HG02840 (cell line): ENCODE results near the gene LPAR1.

ENCODE experiments used
- ATAC-seq: cut with Tn5 transposase; IDR thresholded peaks from one replicate; pipeline ENCODE4 v1.9.1; 2021; ENCODE audit warnings: mild to moderate bottlenecking, moderate library complexity, moderate number of reproducible peaks; ENCODE audit not compliant: unreplicated experiment, low FRiP score

Gene LPAR1

DNA sequence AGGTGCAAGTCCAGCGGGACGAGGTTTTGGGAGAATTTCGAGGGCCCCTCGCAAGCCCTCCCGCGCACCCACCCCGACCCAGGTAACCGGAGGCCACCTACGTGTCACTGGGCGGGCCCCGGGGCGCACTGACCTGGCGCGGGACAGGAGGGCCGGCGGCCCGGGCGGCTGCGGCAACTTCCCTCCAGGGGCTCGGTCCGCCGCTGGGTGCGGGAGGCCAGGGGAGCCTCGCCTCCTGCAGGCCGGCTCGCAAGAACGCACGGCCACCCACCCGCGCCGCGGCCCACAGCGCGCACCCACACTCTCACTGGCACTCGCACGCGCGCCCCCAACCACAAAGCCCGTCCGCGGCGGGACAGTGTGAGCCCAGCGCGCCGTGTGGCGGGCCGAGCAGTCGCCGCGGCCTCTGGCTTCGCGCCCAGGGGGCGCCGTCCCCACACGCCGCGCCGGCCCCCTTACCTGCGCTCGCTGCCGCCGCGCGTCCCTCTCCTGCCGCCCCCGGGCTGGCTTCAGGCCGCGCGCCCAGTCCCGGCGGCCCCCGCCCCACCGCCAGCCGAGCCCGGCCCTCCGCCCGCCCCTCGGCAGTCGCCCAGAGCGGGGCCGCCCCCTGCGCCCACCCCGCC is 451 bp downstream of the LPAR1 start:
- no peak for ATAC-seq

DNA sequence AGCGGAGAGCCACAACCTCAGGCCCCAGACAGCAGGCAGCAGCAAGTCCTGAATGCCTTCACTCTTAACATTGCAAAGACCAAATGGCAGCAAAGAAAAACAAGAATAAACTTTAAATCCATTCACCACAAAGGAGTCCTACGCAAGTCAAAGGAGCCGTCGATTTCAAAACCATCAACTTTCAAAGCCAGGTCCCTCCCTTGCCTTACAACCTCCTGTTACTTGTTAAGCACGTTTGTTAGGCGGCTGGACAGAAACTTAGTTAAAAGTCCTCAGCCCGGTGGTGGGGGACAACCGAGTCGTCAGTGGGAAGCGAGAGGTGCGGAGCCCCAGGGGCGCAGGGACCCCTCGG is 938 bp downstream of the LPAR1 start:
- ATAC-seq, result no peak

DNA sequence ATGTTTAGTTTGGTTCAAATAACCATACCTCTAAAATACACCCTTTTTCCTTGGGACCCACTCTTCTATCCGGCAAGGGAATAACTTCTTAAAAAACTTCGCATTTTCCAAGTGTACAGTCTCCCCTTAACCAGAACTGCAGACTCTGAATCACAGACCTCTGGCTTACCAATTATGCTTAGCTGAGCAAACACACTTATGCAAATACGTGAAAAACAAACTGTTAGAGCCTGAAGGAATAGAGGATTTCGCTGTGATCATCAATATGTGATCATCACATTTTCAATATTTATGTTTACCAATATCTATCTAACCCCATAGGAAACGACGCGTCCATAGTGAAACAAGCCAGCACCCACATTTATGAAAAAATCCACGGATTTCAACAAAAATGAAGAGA is 1.3 kb downstream of the LPAR1 start:
- ATAC-seq, result no peak

DNA sequence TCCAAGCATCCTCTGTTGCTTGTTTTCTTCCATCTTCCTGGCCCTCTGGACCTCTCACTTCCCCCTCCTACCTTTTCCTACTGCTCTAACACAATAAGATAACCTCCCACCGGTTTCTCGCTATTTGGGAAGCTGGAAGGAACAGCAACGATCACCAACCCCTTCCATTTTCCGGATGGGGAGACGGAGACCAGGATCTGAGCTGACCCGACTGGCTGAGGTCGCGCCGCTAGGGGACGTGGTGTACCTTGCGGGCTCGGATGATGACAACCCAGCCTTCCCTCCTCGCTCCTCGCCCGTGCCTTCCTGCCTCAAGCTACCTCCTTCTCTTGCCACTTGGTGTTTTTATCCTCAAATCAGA is 1.9 kb downstream of the LPAR1 start:
- no peak for ATAC-seq

DNA sequence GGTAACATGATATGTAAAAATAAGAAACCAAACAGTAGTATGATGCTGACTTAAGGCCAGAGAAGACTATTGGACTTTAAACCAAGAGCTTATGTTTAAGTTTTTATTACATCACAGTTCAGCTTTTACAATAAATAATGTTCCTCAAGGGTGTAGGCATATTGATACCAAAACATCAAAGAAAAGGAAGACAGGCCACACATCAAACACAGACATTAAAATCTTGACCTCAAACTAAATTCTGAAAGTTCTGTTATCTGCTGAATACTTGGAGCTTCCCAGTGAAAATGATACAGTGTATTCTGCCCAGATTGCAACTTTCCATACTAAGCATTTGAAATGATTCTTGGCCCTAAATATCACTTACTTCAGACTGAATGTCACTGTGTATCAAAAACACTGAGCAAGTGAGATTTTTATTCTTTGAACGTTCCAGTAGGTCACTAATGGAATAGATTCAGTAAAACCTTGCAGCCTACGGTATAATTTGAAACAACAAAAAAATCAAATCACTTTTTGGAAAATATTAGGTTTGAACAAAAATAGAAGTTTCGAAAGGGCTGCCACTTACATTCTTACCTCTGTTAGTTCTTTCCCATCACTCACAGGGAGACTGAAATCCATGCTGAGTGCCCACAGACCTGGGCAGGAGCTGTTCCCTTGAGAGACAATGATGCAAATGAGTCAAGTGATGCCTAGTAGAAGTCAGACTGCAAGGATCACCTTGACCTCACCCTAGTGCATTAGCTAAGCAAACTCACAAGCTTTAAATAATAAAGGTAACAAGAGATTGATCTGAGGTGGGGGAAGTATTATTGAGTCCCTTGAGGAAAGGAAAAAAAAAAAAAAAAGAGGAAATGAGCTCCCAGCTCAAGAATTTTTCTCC is 2.5 kb downstream of the LPAR1 start:
- ATAC-seq, result no peak

DNA sequence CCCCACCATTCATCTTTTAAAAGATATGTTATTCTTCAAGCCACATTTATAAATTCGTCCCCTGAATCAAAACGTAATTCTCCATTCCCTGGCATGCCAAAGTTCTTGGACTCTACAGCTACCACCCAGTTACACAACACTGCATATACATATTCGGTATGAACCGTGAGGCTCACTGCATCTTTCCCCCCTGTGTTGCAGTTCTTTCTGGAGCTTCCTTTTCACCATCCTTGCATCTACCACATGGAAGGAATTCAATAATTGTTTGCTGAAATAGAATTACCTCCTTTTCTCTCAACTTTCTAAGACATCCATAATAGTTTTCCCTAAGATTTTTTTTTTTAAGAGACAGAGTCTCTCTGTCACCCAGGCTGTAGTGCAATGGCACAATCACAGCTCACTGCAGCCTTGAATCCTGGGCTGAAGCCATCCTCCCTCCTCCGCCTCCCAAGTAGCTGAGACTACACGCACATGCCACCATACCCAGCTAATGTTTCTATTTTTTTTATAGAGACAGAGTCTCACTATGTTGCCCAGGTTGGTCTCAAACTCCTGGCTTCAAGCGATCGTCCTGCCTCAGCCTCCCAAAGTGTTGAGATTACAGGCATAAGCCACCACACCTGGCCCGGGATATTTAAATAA is 3.3 kb downstream of the LPAR1 start:
- no peak for ATAC-seq

DNA sequence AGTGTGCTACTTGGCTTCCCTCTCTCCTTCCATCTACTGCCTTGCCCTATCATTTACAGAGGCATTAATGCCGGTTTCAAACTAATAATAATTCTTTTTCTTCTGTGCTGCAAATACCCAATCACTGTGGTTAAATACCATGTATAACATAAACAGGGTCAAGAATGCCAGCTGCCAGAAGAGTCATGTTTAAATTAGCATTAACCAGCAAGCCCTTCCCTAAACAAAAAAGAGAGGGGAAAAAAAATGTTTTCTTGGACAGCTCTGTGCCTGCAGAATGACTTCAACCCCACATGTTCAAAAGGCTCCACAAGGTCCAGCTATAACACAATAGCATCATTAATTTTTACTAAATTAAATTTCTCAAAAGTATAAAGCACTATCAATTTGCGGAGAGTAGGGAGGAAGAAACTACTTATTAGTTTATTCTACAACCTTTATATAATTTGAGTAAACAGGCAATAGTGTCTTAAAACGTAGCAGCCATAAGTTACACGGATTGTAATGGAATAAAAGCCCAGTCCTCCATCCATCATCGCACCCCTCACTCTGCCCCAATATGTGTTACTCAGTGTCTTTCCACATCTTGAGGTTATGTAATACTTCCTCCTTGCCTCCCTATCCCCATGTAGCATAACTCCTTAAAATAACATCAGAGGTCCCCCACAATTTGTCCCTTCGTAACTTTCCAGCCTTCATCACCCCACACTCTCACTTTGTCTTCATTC is 3.9 kb downstream of the LPAR1 start:
- ATAC-seq, result no peak

DNA sequence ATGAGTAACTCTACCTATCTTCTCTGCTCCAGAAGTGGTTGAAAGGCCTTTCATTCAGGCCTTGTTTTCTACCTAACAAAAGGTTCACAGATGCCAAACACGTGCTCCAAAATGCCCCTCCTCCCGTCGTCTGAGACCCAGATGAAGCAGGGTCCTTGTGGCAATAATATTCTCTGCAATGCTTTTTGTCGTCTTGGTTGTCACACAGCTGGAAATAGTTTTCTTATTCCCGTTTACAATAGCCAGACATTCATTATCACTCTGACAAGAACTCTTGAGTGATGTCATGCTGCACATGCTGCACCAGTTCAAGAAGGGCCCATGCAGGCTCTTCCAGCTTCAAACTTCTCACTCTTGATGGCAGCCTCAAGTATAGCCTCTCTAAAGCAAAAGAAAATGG is 7.8 kb downstream of the LPAR1 start:
- no peak for ATAC-seq

DNA sequence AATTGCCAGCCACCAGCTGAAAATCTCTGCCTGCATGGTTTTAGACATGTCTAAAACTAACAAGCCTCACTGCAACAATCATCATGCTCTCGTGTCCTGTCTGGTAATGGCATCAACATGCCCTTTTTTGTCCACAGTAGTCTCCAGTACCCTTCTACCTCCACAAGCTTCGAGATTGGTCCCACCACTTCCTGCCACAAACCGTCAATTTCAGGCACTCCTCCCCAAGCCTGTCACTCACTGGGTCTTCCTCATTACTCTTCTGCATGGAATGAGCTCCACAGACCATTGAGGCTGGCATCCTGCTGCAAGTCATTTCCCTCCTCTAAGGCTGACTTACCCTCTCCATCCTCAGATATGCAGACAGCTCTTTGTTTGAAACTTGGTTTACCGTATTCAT is 9.0 kb downstream of the LPAR1 start:
- ATAC-seq, result no peak

DNA sequence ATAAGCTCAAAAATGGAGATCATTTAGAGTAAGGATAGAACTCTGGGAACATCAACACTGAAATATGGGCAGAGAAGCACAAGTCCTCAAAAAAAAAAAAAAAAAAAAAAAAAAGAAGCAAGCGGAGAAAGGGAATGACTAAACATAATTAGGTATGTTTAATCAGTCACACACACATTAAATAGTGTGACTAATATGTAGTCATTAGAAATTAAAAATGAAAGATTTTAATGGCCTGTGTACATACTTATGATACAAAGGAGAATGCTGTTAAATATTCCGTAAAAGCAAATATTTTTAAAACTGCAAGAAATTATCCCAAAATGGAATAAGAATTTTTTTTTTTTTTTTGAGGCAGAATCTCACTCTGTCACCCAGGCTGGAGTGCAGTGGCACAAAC is 10.5 kb downstream of the LPAR1 start:
- no peak for ATAC-seq

DNA sequence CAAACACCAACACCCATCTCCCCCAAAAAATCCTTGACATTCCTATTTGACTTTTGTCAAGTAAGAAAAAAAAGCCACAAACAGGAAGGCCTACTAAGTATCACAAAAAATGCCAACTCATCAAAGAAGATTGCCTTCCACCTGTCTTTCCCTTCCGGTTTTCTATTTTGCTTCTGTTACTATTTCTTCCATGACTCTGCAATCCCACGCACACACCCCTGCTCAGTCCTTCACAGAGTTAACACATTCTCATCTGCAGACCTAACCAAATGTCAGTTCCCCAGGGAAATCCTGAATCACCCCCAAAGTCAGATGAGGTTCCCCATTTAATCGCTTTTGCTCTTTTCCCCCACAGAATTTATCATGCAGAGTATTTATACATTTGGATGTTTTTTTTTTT is 15.1 kb downstream of the LPAR1 start:
- no peak for ATAC-seq

DNA sequence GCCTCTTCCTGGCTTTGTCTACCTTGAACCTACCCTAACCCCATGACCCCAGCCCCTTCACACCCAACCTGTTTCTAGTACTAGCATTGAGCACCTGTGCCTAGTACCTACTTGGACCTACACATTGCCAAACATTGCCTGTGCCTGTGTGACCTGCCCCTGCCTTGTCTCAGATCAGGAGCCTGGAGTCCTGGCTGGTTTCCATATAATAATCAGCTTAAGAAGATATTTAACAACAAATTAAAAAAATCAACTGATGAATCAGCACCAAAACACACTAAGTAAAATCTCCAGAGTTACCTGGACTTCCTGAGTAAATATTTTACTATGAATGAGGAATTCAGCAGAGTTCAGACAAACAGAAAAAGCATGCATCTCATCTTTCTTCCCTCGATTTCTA is 17.7 kb downstream of the LPAR1 start:
- ATAC-seq, result no peak

DNA sequence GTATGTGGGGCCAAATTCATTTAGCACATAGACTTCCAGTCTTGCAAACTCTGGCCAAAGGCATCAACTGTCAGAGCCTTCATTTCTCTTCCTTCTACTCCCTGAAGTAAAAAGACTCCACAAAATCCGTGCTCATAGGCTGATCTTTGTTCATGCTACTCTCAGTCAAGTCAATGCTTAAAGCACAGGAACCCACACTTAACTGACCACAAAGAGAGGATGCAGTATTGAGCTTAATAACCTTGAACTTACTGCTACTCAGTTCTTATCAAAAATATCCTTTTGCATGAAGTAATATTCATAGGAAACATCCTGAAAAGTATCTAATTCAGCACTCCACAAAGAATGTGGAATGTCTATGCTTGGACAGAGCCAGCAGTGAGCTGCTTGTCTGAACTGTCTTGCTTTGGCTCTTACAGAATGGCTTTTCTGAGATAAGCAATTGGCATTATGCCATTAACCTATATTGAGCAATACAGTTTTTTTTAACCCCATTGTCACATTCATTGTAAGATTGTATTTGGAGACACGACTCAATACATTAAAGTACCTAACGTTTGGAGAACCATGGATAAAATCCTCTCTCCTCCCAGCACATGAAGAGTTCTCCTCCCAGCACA is 21.7 kb downstream of the LPAR1 start:
- no peak for ATAC-seq

DNA sequence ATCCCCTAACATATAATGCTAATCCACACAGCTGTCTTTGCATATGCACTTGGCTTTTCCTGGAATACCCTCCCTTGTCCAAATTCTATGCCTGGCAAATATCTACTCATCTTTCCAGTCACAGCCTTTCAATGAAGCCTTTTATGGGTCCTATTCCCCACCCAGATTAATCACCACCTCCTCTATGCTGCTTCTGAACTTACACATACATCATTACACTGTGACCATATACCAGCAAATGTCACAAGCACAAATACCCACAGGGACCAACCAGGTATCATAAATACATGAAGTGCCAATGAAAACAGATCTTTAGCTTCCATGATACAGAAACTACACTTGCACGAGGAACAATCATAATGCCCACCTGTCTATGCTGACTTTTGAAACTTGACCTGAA is 22.3 kb downstream of the LPAR1 start:
- no peak for ATAC-seq

DNA sequence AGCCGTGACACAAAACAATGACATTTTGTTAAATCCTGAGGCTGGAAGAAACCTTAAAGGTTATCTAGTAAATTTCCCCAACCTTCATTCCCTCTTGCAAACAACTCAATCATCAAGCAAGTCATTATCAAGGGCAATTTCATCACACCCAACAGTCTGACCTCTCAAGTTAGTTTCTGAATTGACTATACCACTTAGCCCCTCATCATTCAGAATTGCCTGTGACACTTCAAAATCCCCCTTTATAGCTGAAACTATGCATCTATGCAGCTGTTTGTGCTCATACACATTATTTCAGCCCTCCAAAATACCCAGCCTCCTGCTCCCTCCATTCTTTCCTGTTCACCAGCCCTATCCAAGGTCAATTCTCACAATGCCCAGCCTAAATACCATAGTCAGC is 24.6 kb downstream of the LPAR1 start:
- ATAC-seq, result no peak

DNA sequence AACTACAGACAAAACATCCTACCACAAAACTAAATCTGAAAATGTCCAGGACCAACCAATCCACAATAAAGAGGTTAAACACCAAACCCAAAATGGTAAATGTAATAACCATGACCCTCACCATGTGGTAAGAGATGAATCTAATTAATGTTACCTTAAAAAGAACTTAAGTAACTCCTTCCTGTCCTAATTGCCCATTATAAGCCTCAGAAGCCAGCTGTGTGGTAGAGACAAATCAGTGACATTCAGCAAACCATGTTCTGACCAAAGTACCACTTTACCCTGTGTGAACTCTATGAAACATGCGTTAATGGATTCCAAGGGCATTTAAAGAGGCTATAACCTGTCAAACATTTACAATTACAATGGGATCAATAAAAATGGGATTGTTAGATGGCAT is 25.0 kb downstream of the LPAR1 start:
- no peak for ATAC-seq

DNA sequence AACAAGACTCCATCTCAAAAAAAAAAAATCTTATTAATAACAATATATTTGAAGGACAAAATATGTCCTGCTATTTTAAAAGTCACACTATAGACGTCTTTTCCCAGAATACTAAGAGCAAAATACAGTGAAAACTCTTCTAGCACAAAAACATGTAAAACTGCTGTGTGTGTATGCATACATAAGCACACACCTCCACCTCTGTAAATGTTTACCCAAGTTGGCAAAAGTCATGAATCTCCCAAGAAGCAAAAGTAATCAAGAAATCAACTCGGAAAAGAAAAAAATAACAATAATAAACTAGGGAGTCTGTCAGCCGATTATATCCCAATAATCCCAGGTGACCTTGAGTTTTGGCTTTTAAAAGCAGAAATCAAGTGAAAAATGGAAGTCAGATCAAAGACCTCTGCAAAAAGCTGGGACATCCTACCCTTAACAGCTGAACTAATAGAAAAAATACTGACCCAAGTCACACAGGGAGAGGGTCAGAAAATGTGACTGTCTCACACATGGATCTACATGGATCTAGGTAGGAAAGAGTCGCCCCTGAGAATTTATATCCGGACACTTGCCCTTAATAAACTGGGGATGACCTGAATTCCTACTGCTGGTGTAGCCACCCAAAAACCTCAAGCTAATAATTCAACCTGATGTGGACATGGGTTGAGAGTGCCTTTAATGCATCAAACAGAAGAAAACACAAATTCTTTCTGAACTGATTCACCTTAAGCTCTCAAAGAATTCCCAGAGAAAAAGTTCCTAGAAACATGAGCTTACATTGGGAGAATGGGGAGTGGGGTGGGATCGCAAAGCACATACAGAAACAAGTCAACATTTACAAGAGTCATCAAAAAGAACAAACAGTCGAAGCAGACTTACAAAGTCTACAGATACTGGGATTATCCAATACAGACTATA is 29.9 kb downstream of the LPAR1 start:
- no peak for ATAC-seq

DNA sequence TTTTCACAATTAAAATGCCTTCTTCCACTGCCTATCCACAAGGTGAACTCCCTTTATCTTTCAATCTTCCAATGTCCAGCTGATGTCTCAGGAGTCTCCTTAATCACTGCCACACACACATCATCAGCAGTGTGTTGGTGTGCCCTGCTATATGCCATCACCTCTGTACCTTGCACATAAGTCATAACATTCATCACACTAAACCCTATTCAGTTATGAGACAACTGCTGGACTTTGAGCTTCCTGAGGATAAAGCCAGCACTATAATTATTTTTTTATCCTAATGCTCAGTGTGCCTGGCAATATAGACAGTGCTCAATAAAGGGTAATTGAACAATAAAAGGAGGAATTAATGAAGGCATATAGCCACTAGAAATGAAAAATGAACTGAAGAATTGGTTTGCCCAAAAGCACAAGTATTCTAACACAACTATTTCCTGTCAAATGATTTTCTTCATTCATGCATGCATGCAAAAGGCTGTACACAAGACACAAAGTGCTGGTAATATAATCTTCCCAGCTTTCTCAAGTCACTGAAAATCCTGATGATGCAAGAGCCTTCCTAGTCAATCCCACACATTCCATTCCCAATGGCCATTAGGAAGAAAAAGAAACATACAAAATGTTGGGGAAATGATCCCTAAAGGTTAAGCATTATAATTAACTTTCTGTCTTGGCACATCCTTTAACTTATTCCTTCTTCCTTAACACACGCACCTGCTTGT is 32.4 kb downstream of the LPAR1 start:
- no peak for ATAC-seq

DNA sequence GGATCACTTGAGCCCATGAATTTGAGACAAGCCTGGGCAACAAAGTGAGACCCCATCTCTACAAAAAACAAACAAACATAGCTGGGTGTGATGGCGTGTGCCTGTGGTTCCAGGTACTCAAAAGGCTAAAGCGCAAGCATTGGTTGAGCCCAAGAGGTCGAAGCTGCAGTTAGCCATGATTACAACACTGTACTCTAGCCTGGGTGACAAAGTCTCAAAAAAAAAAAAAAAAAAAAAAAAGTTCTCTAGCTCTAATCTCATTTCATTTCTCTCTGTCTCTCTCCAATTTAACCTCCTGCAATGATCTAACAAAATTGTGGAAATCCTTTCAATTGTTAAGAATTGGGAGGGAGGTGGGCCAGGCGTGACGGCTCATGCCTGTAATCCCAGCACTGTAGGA is 33.3 kb downstream of the LPAR1 start:
- ATAC-seq, result no peak
